GM21576 (cell line): ENCODE data around the gene DOLPP1.
A peak's percentile ranks its signal among the peaks of the same experiment; 100 is the strongest.

Experiments used
- ATAC-seq: cut with Tn5 transposase; IDR thresholded peaks from one replicate; pipeline ENCODE4 v1.9.1; 2021; ENCODE audit warnings: mild to moderate bottlenecking, moderate library complexity; ENCODE audit not compliant: unreplicated experiment

The DOLPP1 gene

GRCh38 chr9:129063061-129063460 is 17.9 kb upstream of the DOLPP1 start:
- no peak for ATAC-seq

GRCh38 chr9:129064499-129064908 is 16.4 kb upstream of the DOLPP1 start:
- no peak for ATAC-seq

GRCh38 chr9:129068110-129068509 is 12.8 kb upstream of the DOLPP1 start:
- no peak for ATAC-seq

GRCh38 chr9:129068990-129069861 is 11.7 kb upstream of the DOLPP1 start:
- ATAC-seq = peak; percentile 48

GRCh38 chr9:129069862-129070641 is 10.9 kb upstream of the DOLPP1 start:
- ATAC-seq = no peak

- ATAC-seq = no peak
Measured at GRCh38 chr9:129070696-129071525, 10.0 kb upstream of the DOLPP1 start.

- no peak for ATAC-seq
Measured at GRCh38 chr9:129071526-129072126, 9.3 kb upstream of the DOLPP1 start.

- no peak for ATAC-seq
Measured at GRCh38 chr9:129072171-129072570, 8.7 kb upstream of the DOLPP1 start.

GRCh38 chr9:129073404-129073803 is 7.5 kb upstream of the DOLPP1 start:
- ATAC-seq = no peak

- no peak for ATAC-seq
Measured at GRCh38 chr9:129074106-129074505, 6.8 kb upstream of the DOLPP1 start.

- no peak for ATAC-seq
Measured at GRCh38 chr9:129075996-129076639, 4.8 kb upstream of the DOLPP1 start.

GRCh38 chr9:129076640-129077037 is 4.3 kb upstream of the DOLPP1 start:
- ATAC-seq = no peak

GRCh38 chr9:129077236-129077635 is 3.7 kb upstream of the DOLPP1 start:
- ATAC-seq = no peak

GRCh38 chr9:129078691-129079503 is 2.0 kb upstream of the DOLPP1 start:
- ATAC-seq = no peak

- ATAC-seq = no peak
Measured at GRCh38 chr9:129079829-129080228, 1.1 kb upstream of the DOLPP1 start.

GRCh38 chr9:129080298-129080600 is 662 bp upstream of the DOLPP1 start:
- no peak for ATAC-seq

GRCh38 chr9:129081388-129081904 is 535 bp downstream of the DOLPP1 start:
- no peak for ATAC-seq

GRCh38 chr9:129084087-129084486 is 3.2 kb downstream of the DOLPP1 start:
- ATAC-seq = no peak

- ATAC-seq = no peak
Measured at GRCh38 chr9:129089246-129089645, 8.3 kb downstream of the DOLPP1 start.
